ENCODE data around the gene OR1J1.
A peak's percentile ranks its signal among the peaks of the same experiment; 100 is the strongest.

DNA sequence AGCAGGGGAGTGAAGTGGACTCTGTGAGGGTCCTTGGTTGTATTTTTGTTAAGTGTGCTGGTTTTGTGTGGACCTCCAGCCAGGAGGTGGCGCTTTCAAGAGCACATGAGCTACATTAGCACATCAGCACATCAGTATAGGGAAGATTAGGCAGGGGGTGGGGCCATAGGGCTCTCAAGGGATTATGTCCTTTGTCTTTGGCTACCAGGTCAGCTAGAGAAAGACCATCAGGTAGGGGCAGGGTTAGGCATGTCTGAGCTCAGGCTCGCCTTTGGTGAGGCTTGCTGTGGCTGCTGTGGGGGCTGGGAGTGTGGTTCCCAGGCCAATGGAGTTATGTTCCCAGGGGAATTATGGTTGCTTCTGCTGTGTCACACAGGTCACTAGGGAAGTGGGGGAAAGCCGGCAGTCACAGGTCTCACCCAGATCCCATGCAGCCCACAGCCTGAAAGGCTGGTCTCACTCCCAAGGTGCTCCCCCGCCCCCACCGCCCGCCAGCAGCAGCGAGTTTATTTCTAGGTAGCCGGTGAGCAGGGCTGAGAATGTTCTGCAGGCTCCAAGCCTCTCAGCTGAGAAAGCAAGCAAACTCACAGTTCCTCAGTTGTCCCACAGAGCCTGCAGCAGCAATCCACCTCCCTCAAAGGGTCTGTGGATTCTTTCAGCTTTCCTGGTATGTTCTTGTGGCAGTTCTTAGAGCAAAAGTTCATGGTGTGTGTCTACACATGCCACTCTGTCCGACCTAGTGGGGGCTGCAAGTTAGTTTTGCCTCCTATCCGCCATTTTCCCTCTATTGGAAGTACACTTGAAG lies 13.7 kb downstream of the OR1J1 start:
- TF ChIP-seq, protein P1, sequence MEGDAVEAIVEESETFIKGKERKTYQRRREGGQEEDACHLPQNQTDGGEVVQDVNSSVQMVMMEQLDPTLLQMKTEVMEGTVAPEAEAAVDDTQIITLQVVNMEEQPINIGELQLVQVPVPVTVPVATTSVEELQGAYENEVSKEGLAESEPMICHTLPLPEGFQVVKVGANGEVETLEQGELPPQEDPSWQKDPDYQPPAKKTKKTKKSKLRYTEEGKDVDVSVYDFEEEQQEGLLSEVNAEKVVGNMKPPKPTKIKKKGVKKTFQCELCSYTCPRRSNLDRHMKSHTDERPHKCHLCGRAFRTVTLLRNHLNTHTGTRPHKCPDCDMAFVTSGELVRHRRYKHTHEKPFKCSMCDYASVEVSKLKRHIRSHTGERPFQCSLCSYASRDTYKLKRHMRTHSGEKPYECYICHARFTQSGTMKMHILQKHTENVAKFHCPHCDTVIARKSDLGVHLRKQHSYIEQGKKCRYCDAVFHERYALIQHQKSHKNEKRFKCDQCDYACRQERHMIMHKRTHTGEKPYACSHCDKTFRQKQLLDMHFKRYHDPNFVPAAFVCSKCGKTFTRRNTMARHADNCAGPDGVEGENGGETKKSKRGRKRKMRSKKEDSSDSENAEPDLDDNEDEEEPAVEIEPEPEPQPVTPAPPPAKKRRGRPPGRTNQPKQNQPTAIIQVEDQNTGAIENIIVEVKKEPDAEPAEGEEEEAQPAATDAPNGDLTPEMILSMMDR (IDR thresholded peaks at IDR 0.05), result peak; percentile 76
- TF ChIP-seq ZFX (IDR thresholded peaks at IDR 0.05; ENCODE audit: borderline replicate concordance), result no peak
